ENCODE data around the gene DIP2A.

Gene DIP2A

DNA sequence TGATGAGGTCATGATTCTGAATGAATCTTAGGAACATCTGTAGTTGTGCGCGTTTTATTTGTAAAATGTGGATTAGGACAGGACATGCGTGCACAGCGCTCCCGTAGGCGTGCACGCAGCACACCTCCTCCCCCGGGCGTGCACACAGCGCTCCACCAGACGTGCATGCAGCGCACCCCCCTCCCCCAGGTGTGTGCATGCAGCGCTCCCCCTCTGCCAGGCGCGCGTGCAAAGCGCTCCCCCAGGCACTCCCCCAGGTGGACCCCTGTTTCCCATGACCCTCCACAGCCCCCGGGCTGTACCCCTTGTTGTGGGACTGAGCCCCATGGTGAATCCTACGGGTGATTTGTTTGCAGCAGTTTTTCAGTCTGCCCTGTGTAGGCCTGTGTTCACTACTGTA is 84.6 kb downstream of the DIP2A start:
- Histone ChIP-seq H3K79me2 (ENCODE audit: insufficient read depth, low read length) (no peaks in the 10 kb centered on the region), H3K9me3 (ENCODE audit: insufficient read depth, low read length, severe bottlenecking) (no peaks in the 10 kb centered on the region), H2AFZ (ENCODE audit: low read depth, low read length) (no peak overlapping the region), H4K20me1 (ENCODE audit: insufficient read depth, low read length) (no peaks in the 10 kb centered on the region), H3K4me3 (ENCODE audit: low read depth in 1 of 2, low read length in 2 of 2) (no peak overlapping the region), H3K27me3 (ENCODE audit: insufficient read depth, low read length, poor library complexity) (no peaks in the 10 kb centered on the region), H3K27ac (ENCODE audit: low read length) (no peak overlapping the region), H3K36me3 (ENCODE audit: insufficient read depth, low read length) (peaks cover 94% of the 10 kb centered on the region), H3K4me1 (ENCODE audit: insufficient read depth, low read length) (no peaks in the 10 kb centered on the region), H3K4me2 (ENCODE audit: insufficient read depth, low read length) (no peak overlapping the region), H3K9ac (ENCODE audit: low read depth, low read length) (no peak overlapping the region)
- DNase-seq = no peak
- no peak for TF ChIP-seq EZH2 (IDR thresholded peaks at IDR 0.05; ENCODE audit: borderline replicate concordance, low read depth, low read length, severe bottlenecking)
- TF ChIP-seq, protein P1, sequence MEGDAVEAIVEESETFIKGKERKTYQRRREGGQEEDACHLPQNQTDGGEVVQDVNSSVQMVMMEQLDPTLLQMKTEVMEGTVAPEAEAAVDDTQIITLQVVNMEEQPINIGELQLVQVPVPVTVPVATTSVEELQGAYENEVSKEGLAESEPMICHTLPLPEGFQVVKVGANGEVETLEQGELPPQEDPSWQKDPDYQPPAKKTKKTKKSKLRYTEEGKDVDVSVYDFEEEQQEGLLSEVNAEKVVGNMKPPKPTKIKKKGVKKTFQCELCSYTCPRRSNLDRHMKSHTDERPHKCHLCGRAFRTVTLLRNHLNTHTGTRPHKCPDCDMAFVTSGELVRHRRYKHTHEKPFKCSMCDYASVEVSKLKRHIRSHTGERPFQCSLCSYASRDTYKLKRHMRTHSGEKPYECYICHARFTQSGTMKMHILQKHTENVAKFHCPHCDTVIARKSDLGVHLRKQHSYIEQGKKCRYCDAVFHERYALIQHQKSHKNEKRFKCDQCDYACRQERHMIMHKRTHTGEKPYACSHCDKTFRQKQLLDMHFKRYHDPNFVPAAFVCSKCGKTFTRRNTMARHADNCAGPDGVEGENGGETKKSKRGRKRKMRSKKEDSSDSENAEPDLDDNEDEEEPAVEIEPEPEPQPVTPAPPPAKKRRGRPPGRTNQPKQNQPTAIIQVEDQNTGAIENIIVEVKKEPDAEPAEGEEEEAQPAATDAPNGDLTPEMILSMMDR (IDR thresholded peaks at IDR 0.05; ENCODE audit: borderline replicate concordance, extremely low read depth, low read length, poor library complexity, severe bottlenecking) = no peak
- ATAC-seq (ENCODE audit: insufficient read depth, low read depth) = no peak

DNA sequence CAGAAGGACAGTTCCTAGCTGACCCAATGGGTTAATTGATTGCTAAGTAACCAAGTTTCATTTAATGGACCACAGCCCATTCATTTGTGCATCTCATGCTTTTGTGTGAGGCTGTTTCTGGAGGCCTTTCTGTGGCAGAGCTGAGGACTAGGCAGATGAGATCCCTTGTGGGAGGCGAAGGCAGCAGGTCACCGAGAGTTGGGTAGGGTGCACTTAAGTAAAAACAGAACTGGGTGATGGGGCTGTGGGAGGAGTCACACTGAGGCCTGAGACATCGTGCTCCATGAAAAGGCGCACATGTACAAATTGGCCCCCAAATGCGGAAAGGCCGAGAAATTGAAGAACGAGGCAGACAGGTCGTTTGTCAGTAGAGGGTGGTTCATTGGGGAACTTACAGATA is 85.3 kb downstream of the DIP2A start:
- Histone ChIP-seq H3K36me3 (ENCODE audit: insufficient read depth, low read length) (peaks cover 92% of the 10 kb centered on the region), H2AFZ (ENCODE audit: low read depth, low read length) (no peak overlapping the region), H3K4me1 (ENCODE audit: insufficient read depth, low read length) (no peaks in the 10 kb centered on the region), H3K79me2 (ENCODE audit: insufficient read depth, low read length) (no peaks in the 10 kb centered on the region), H3K4me2 (ENCODE audit: insufficient read depth, low read length) (no peak overlapping the region), H3K4me3 (ENCODE audit: low read depth in 1 of 2, low read length in 2 of 2) (no peak overlapping the region), H3K27me3 (ENCODE audit: insufficient read depth, low read length, poor library complexity) (no peaks in the 10 kb centered on the region), H3K9me3 (ENCODE audit: insufficient read depth, low read length, severe bottlenecking) (no peaks in the 10 kb centered on the region), H3K27ac (ENCODE audit: low read length) (no peak overlapping the region), H4K20me1 (ENCODE audit: insufficient read depth, low read length) (no peaks in the 10 kb centered on the region), H3K9ac (ENCODE audit: low read depth, low read length) (no peak overlapping the region)
- DNase-seq (no peak), ATAC-seq (ENCODE audit: insufficient read depth, low read depth) (no peak)
- TF ChIP-seq EZH2 (IDR thresholded peaks at IDR 0.05; ENCODE audit: borderline replicate concordance, low read depth, low read length, severe bottlenecking) = no peak
- TF ChIP-seq, protein P1 (IDR thresholded peaks at IDR 0.05; ENCODE audit: borderline replicate concordance, extremely low read depth, low read length, poor library complexity, severe bottlenecking) = no peak

DNA sequence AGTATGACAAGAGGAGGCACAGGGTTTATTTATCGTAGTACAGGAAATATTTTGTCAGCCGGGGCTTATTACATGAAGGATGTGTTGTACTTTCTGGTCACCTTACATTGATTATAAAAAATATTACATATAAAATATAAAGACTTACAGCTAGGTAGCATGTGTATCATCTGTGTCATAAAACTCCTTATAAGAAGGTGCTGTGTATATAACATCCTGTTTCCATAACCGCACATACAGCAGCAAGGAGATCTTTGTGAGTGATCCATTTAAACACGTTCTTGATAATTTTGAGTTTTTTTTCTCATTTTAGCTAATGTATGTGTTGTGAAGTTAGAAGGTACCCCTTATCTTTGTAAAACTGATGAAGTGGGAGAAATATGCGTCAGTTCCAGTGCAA is 86.1 kb downstream of the DIP2A start:
- Histone ChIP-seq H3K27me3 (ENCODE audit: insufficient read depth, low read length, poor library complexity) (no peaks in the 10 kb centered on the region), H4K20me1 (ENCODE audit: insufficient read depth, low read length) (no peaks in the 10 kb centered on the region), H3K4me2 (ENCODE audit: insufficient read depth, low read length) (no peak overlapping the region), H3K36me3 (ENCODE audit: insufficient read depth, low read length) (peaks cover 88% of the 10 kb centered on the region), H2AFZ (ENCODE audit: low read depth, low read length) (no peak overlapping the region), H3K4me1 (ENCODE audit: insufficient read depth, low read length) (no peaks in the 10 kb centered on the region), H3K9me3 (ENCODE audit: insufficient read depth, low read length, severe bottlenecking) (no peaks in the 10 kb centered on the region), H3K27ac (ENCODE audit: low read length) (no peak overlapping the region), H3K4me3 (ENCODE audit: low read depth in 1 of 2, low read length in 2 of 2) (no peak overlapping the region), H3K9ac (ENCODE audit: low read depth, low read length) (no peak overlapping the region), H3K79me2 (ENCODE audit: insufficient read depth, low read length) (no peaks in the 10 kb centered on the region)
- TF ChIP-seq EZH2 (IDR thresholded peaks at IDR 0.05; ENCODE audit: borderline replicate concordance, low read depth, low read length, severe bottlenecking) = no peak
- TF ChIP-seq, protein P1 (IDR thresholded peaks at IDR 0.05; ENCODE audit: borderline replicate concordance, extremely low read depth, low read length, poor library complexity, severe bottlenecking) = no peak
- ATAC-seq (ENCODE audit: insufficient read depth, low read depth) (no peak), DNase-seq (no peak)

DNA sequence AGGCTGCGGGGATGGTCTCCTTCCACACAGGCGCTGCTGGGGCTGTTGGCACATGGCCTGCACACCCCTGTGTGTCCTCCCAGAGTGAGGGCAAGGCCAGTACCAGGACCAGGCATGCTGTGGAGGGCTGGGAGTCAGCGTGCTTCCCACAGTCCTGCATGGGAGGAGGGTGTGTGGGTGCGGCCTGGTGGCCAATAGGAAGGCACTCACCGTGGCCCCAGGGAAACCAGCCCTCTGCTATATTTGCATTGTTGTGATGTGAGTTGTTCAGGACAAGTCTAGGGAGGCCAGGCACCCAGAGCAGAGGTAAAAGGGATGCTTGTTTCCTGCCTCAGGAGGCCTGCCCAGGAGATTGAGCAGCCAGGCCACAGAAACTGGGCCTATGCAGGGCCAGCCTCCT is 86.7 kb downstream of the DIP2A start:
- Histone ChIP-seq H3K9ac (ENCODE audit: low read depth, low read length) (no peak overlapping the region), H4K20me1 (ENCODE audit: insufficient read depth, low read length) (no peaks in the 10 kb centered on the region), H2AFZ (ENCODE audit: low read depth, low read length) (no peak overlapping the region), H3K27ac (ENCODE audit: low read length) (no peak overlapping the region), H3K79me2 (ENCODE audit: insufficient read depth, low read length) (no peaks in the 10 kb centered on the region), H3K4me2 (ENCODE audit: insufficient read depth, low read length) (no peak overlapping the region), H3K27me3 (ENCODE audit: insufficient read depth, low read length, poor library complexity) (no peaks in the 10 kb centered on the region), H3K9me3 (ENCODE audit: insufficient read depth, low read length, severe bottlenecking) (no peaks in the 10 kb centered on the region), H3K36me3 (ENCODE audit: insufficient read depth, low read length) (peaks cover 86% of the 10 kb centered on the region), H3K4me3 (ENCODE audit: low read depth in 1 of 2, low read length in 2 of 2) (no peak overlapping the region), H3K4me1 (ENCODE audit: insufficient read depth, low read length) (no peaks in the 10 kb centered on the region)
- TF ChIP-seq EZH2 (IDR thresholded peaks at IDR 0.05; ENCODE audit: borderline replicate concordance, low read depth, low read length, severe bottlenecking) = no peak
- TF ChIP-seq, protein P1 (IDR thresholded peaks at IDR 0.05; ENCODE audit: borderline replicate concordance, extremely low read depth, low read length, poor library complexity, severe bottlenecking) = no peak
- ATAC-seq (ENCODE audit: insufficient read depth, low read depth) (no peak), DNase-seq (no peak)

All from DND-41 (cell line).